IMR-90 (cell line): ENCODE results near the gene CMTM6. TPM values are rescaled to one million over a fixed set of nuclear protein-coding genes. Genes with fewer than 3 reads are reported as not detected.

Source experiments
- ATAC-seq: fragments of 200-7000 bp; cut with Tn5 transposase; 2 replicates; pipeline ENCODE4 v1.9.1; 2020; ENCODE audit warnings: low read depth, mild to moderate bottlenecking, moderate library complexity
- BruUV-seq: library from RNA; stranded (reverse); fragments of 400-500 nt; replicated peaks from 2 replicates; lab custom pipeline; 2021; lab: Mats Ljungman, UMichigan
- CTCF ChIA-PET: fragments of 300-600 bp; formaldehyde crosslinking; extraction: SDS; loops from one replicate; lab custom pipeline; 2021; ENCODE audit warnings: antibody characterized with exemption; lab: Yijun Ruan, JAX
- POLR2A ChIA-PET: fragments of 300-600 bp; sonication (Branson Sonifier 250); formaldehyde crosslinking; loops from one replicate; lab custom pipeline; 2022; ENCODE audit warnings: antibody characterized with exemption; ENCODE audit not compliant: unreplicated experiment; lab: Charles Lee
- DNase-seq: peaks from one replicate; pipeline ENCODE4 v3.0.0; 2013
- H2AFZ ChIP-seq: replicated peaks from 2 replicates; pipeline ENCODE3; 2013; ENCODE audit warnings: low read length, mild to moderate bottlenecking; ENCODE audit not compliant: poor library complexity
- H2AK5ac ChIP-seq: 2 replicates; pipeline ENCODE4 v1.6.1; 2013; ENCODE audit warnings: low read depth, low read length, inconsistent platforms
- H2AK9ac ChIP-seq: replicated peaks from 2 replicates; pipeline ENCODE3; 2013; ENCODE audit warnings: mild to moderate bottlenecking, low read depth, low read length, moderate library complexity; ENCODE audit not compliant: poor library complexity
- H2BK120ac ChIP-seq: 2 replicates; pipeline ENCODE4 v1.6.1; 2013; ENCODE audit warnings: low read depth, low read length, inconsistent platforms
- H2BK15ac ChIP-seq: 3 replicates; pipeline ENCODE4 v1.6.1; 2013; ENCODE audit warnings: low read depth, low read length, inconsistent platforms
- H2BK20ac ChIP-seq: 2 replicates; pipeline ENCODE4 v1.6.1; 2013; ENCODE audit warnings: low read depth, mild to moderate bottlenecking, inconsistent platforms, low read length, moderate library complexity
- H2BK5ac ChIP-seq: 2 replicates; pipeline ENCODE4 v1.6.1; 2013; ENCODE audit warnings: mild to moderate bottlenecking, low read depth, low read length, inconsistent platforms; ENCODE audit not compliant: poor library complexity, severe bottlenecking
- H3K14ac ChIP-seq: replicated peaks from 2 replicates; pipeline ENCODE4 v1.6.1; 2013; ENCODE audit warnings: low read depth, low read length, inconsistent platforms
- H3K18ac ChIP-seq: 2 replicates; pipeline ENCODE4 v1.6.1; 2013; ENCODE audit warnings: low read depth, low read length, control low read depth
- H3K23ac ChIP-seq: 2 replicates; pipeline ENCODE4 v1.6.1; 2013; ENCODE audit warnings: low read depth, low read length, inconsistent platforms
- H3K27ac ChIP-seq: 2 replicates; pipeline ENCODE4 v1.5.1; 2013; ENCODE audit warnings: mild to moderate bottlenecking, control low read depth, low read length; ENCODE audit not compliant: insufficient read depth
- H3K27me3 ChIP-seq: 2 replicates; pipeline ENCODE4 v1.6.1; 2013; ENCODE audit warnings: low read length; ENCODE audit not compliant: control insufficient read depth, insufficient read depth
- H3K36me3 ChIP-seq: 2 replicates; pipeline ENCODE4 v1.6.1; 2013; ENCODE audit warnings: low read length, mixed read lengths; ENCODE audit not compliant: control insufficient read depth, insufficient read depth
- H3K4ac ChIP-seq: 2 replicates; pipeline ENCODE4 v1.6.1; 2013; ENCODE audit warnings: low read depth, low read length, inconsistent platforms
- H3K4me1 ChIP-seq: 2 replicates; pipeline ENCODE4 v1.6.1; 2013; ENCODE audit warnings: low read length, mixed read lengths; ENCODE audit not compliant: control insufficient read depth, insufficient read depth
- H3K4me2 ChIP-seq: 2 replicates; pipeline ENCODE4 v1.6.1; 2013; ENCODE audit warnings: low read depth, mild to moderate bottlenecking, control low read depth, low read length, moderate library complexity
- H3K4me3 ChIP-seq: 2 replicates; pipeline ENCODE4 v1.5.1; 2013; ENCODE audit warnings: low read depth, mild to moderate bottlenecking, control low read depth, low read length, moderate library complexity; ENCODE audit not compliant: insufficient read depth
- H3K56ac ChIP-seq: 2 replicates; pipeline ENCODE4 v1.6.1; 2013; ENCODE audit warnings: low read length, inconsistent platforms; ENCODE audit not compliant: insufficient read depth; ENCODE audit errors: extremely low read depth
- H3K79me1 ChIP-seq, 2 experiments: 2 replicates each; pipeline ENCODE4 v1.6.1; 2013; ENCODE audit warnings: low read length in 2 of 2, inconsistent platforms in 1 of 2, low read depth in 1 of 2
- H3K9ac ChIP-seq: 2 replicates; pipeline ENCODE4 v1.6.1; 2013; ENCODE audit warnings: low read depth, low read length, control low read depth
- H3K9me1 ChIP-seq: 2 replicates; pipeline ENCODE4 v1.6.1; 2013; ENCODE audit warnings: low read length, inconsistent platforms; ENCODE audit not compliant: insufficient read depth
- H3K9me3 ChIP-seq: 2 replicates; pipeline ENCODE4 v1.6.1; 2013; ENCODE audit warnings: low read length; ENCODE audit not compliant: control insufficient read depth, insufficient read depth
- H4K20me1 ChIP-seq: 2 replicates; pipeline ENCODE4 v1.6.1; 2013; ENCODE audit warnings: low read length, inconsistent platforms; ENCODE audit not compliant: insufficient read depth
- H4K5ac ChIP-seq: 2 replicates; pipeline ENCODE4 v1.6.1; 2013; ENCODE audit warnings: mild to moderate bottlenecking, low read depth, low read length, control low read depth
- H4K8ac ChIP-seq, 2 experiments: 2 replicates each; pipeline ENCODE4 v1.6.1; 2013; ENCODE audit warnings: low read depth in 2 of 2, low read length in 2 of 2, control low read depth in 1 of 2, inconsistent platforms in 1 of 2
- H4K91ac ChIP-seq: 2 replicates; pipeline ENCODE4 v1.6.1; 2013; ENCODE audit warnings: low read depth, low read length, inconsistent platforms; ENCODE audit not compliant: insufficient read depth
- BHLHE40 ChIP-seq: fragments of 150-350 bp; IDR thresholded peaks from 2 replicates; pipeline ENCODE4 v1.6.1; 2016; ENCODE audit warnings: mild to moderate bottlenecking, low read depth, low read length
- CEBPB ChIP-seq: IDR thresholded peaks from 2 replicates; pipeline ENCODE4 v1.6.1; 2012; ENCODE audit warnings: low read depth, low read length, improper control_type of control experiment
- CHD1 ChIP-seq: IDR thresholded peaks from 2 replicates; pipeline ENCODE4 v1.6.1; 2012; ENCODE audit warnings: low read depth, low read length, improper control_type of control experiment
- ELK1 ChIP-seq: fragments of 150-350 bp; IDR thresholded peaks from 2 replicates; pipeline ENCODE4 v1.6.1; 2016; ENCODE audit warnings: low read depth, mild to moderate bottlenecking, low read length, moderate library complexity, borderline replicate concordance
- FOS ChIP-seq: fragments of 150-350 bp; IDR thresholded peaks from 2 replicates; pipeline ENCODE4 v1.6.1; 2016; ENCODE audit warnings: low read depth, low read length
- MAFK ChIP-seq: IDR thresholded peaks from 2 replicates; pipeline ENCODE4 v1.6.1; 2012; ENCODE audit warnings: low read depth, low read length, improper control_type of control experiment
- MAZ ChIP-seq: IDR thresholded peaks from 2 replicates; pipeline ENCODE4 v1.6.1; 2012; ENCODE audit warnings: low read depth, mild to moderate bottlenecking, low read length, improper control_type of control experiment, moderate library complexity, borderline replicate concordance
- MXI1 ChIP-seq: IDR thresholded peaks from 2 replicates; pipeline ENCODE4 v1.6.1; 2012; ENCODE audit warnings: low read depth, mild to moderate bottlenecking, low read length, moderate library complexity, borderline replicate concordance
- NFE2L2 ChIP-seq: fragments of 150-350 bp; IDR thresholded peaks from 2 replicates; pipeline ENCODE4 v1.6.1; 2016; ENCODE audit warnings: low read depth, mild to moderate bottlenecking, low read length
- POLR2A ChIP-seq: IDR thresholded peaks from 2 replicates; pipeline ENCODE4 v1.6.1; 2012; ENCODE audit warnings: mild to moderate bottlenecking, low read depth, low read length
- RAD21 ChIP-seq: IDR thresholded peaks from 2 replicates; pipeline ENCODE4 v1.6.1; 2012; ENCODE audit warnings: low read length, improper control_type of control experiment
- RCOR1 ChIP-seq: IDR thresholded peaks from 2 replicates; pipeline ENCODE4 v1.6.1; 2012; ENCODE audit warnings: mild to moderate bottlenecking, low read length, improper control_type of control experiment; ENCODE audit not compliant: insufficient replicate concordance
- RFX5 ChIP-seq: IDR thresholded peaks from 2 replicates; pipeline ENCODE4 v1.8.0; 2012; ENCODE audit warnings: low read depth, mild to moderate bottlenecking, low read length, moderate library complexity
- SMC3 ChIP-seq: fragments of 150-350 bp; IDR thresholded peaks from 2 replicates; pipeline ENCODE4 v1.6.1; 2016; ENCODE audit warnings: low read depth, mild to moderate bottlenecking, antibody characterized with exemption, low read length, moderate library complexity
- WGBS, 2 experiments: methylation state at CpG; one replicate each; pipeline versions ENCODE4 v1.1.5 to v1.1.7; 2013; ENCODE audit warnings: missing lambda C conversion rate in 2 of 2; ENCODE audit not compliant: insufficient read length in 1 of 2; ENCODE audit errors: extremely low coverage in 2 of 2; 5-methylcytosine and 5-hydroxymethylcytosine counted together
- dilution Hi-C: fragments of 300-500 bp; cut with HindIII; formaldehyde crosslinking; loops from one replicate; pipeline ENCODE4 v1.14.3; 2018; ENCODE audit warnings: low sequenced_read_pairs; ENCODE audit not compliant: unreplicated experiment
- in situ Hi-C: fragments of 300-500 bp; cut with MboI; formaldehyde crosslinking; loops from 3 replicates; pipeline ENCODE4 v1.14.3; 2019; ENCODE audit warnings: low sequenced_read_pairs, inconsistent platforms, mixed read lengths
- intact Hi-C: fragments of 100-400 bp; cut with micrococcal nuclease; formaldehyde crosslinking; loops from 2 replicates; pipeline ENCODE4 v1.10.0; 2022
- polyA plus RNA-seq, 3 experiments: library from polyadenylated mRNA; depleted of rRNA; stranded (reverse); fragments of >200 nt; gene quantifications; 2 replicates each; pipeline ENCODE4 v1.2.3, GENCODE V29; 2012; ENCODE audit warnings: low replicate concordance in 1 of 3
- total RNA-seq: library from RNA; depleted of rRNA; stranded (reverse); fragments of >200 nt; gene quantifications from 2 replicates; pipeline ENCODE4 v1.2.3, GENCODE V29; 2012
- TF ChIP-seq, protein P1 (sequence below): conservative IDR thresholded peaks from 2 replicates; pipeline ENCODE4 v1.5.1; 2012; ENCODE audit warnings: mild to moderate bottlenecking, low read depth, low read length, improper control_type of control experiment
- TF ChIP-seq, protein P2 (sequence below): fragments of 150-350 bp; IDR thresholded peaks from 2 replicates; pipeline ENCODE4 v1.6.1; 2017; ENCODE audit warnings: mild to moderate bottlenecking, antibody characterized with exemption, low read length, low read depth

CMTM6 gene
- total and polyA plus RNA-seq, 2 of the 4 experiments (the other 2 are of a cell fraction): 29.4 to 36.6 TPM

DNA sequence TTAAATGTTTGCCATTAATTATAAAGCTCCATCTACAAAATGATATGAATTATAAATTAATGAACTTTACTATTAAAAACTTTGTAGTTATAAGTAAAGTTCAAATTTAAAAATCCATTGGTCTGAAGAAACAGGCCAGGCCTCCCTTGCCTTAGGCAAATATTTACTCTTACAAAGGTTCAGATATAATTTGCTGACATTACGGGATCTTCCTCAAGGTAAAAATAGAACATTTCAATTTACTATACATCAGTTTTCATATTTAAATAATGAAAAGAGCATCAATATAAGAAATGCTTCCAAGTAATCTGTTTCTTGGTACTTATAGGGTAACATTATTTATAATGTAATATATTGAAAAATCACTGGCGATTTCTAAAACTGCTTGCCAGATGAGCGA lies 3.7 kb downstream of the CMTM6 start:
- no peak overlapping the region for H4K91ac ChIP-seq
- no peak overlapping the region for H2BK5ac ChIP-seq
- no peak overlapping the region for H3K14ac ChIP-seq
- H3K4ac ChIP-seq: no peak overlapping the region
- 100% methylated on average over 1 of the region's 3 CpGs; no CpG with 5 or more reads in 1 of the 2 experiments for WGBS, 2 experiments
- H3K56ac ChIP-seq: no peak overlapping the region
- no peak overlapping the region for H2BK20ac ChIP-seq
- DNase-seq (no peak), ATAC-seq (no peak)
- ChIA-PET CTCF (no interaction called here), POLR2A (no interaction called here)
- in situ Hi-C loops (no loop called here), intact Hi-C loops (no loop called here), dilution Hi-C loops (no loop called here)
- H3K4me2 ChIP-seq: no peak overlapping the region
- H3K36me3 ChIP-seq: no peaks in the 10 kb centered on the region
- no peak overlapping the region for H3K27ac ChIP-seq
- H4K20me1 ChIP-seq: peaks cover 30% of the 10 kb centered on the region
- H3K9me3 ChIP-seq: no peaks in the 10 kb centered on the region
- no peak overlapping the region for H3K18ac ChIP-seq
- no peak overlapping the region for H2AFZ ChIP-seq
- H3K4me3 ChIP-seq: no peak overlapping the region
- no peak overlapping the region for H2AK9ac ChIP-seq
- TF ChIP-seq MAZ (no peak), MXI1 (no peak), RCOR1 (no peak), MAFK (no peak), RAD21 (no peak), BHLHE40 (no peak), NFE2L2 (no peak), CEBPB (no peak), SMC3 (no peak), POLR2A (no peak), FOS (no peak), RFX5 (no peak), CHD1 (no peak), ELK1 (no peak)
- TF ChIP-seq, protein P1, sequence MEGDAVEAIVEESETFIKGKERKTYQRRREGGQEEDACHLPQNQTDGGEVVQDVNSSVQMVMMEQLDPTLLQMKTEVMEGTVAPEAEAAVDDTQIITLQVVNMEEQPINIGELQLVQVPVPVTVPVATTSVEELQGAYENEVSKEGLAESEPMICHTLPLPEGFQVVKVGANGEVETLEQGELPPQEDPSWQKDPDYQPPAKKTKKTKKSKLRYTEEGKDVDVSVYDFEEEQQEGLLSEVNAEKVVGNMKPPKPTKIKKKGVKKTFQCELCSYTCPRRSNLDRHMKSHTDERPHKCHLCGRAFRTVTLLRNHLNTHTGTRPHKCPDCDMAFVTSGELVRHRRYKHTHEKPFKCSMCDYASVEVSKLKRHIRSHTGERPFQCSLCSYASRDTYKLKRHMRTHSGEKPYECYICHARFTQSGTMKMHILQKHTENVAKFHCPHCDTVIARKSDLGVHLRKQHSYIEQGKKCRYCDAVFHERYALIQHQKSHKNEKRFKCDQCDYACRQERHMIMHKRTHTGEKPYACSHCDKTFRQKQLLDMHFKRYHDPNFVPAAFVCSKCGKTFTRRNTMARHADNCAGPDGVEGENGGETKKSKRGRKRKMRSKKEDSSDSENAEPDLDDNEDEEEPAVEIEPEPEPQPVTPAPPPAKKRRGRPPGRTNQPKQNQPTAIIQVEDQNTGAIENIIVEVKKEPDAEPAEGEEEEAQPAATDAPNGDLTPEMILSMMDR: no peak
- TF ChIP-seq, protein P2, sequence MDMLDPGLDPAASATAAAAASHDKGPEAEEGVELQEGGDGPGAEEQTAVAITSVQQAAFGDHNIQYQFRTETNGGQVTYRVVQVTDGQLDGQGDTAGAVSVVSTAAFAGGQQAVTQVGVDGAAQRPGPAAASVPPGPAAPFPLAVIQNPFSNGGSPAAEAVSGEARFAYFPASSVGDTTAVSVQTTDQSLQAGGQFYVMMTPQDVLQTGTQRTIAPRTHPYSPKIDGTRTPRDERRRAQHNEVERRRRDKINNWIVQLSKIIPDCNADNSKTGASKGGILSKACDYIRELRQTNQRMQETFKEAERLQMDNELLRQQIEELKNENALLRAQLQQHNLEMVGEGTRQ: no peak
- H4K5ac ChIP-seq: no peak overlapping the region
- peaks cover 33 to 47% of the 10 kb centered on the region in 2 experiments for H3K79me1 ChIP-seq
- no peak overlapping the region for H2AK5ac ChIP-seq
- H2BK15ac ChIP-seq: no peak overlapping the region
- BruUV-seq: no TSS peak
- no peak overlapping the region for H2BK120ac ChIP-seq
- no peaks in the 10 kb centered on the region for H3K27me3 ChIP-seq
- no peak overlapping the region for H3K9ac ChIP-seq
- H3K4me1 ChIP-seq: peaks cover 5% of the 10 kb centered on the region; the same call in 1 of the 2 replicates
- H3K9me1 ChIP-seq: peaks cover 3% of the 10 kb centered on the region; the same call in 1 of the 2 replicates
- no peak overlapping the region for H3K23ac ChIP-seq
- no peak overlapping the region for H4K8ac ChIP-seq
